HepG2 (cell line): Measurements from ENCODE around the gene ATOH8. TPM values are rescaled to one million over a fixed set of nuclear protein-coding genes. Genes with fewer than 3 reads are reported as not detected.

Source experiments
- ATAC-seq: fragments of 200-7000 bp; cut with Tn5 transposase; 3 replicates; pipeline ENCODE4 v1.9.1; 2020; ENCODE audit warnings: mild to moderate bottlenecking, moderate library complexity
- BruUV-seq: library from RNA; stranded (reverse); fragments of 400-500 nt; replicated peaks from 2 replicates; lab custom pipeline; 2021; lab: Mats Ljungman, UMichigan
- CTCF ChIA-PET: fragments of 300-600 bp; formaldehyde crosslinking; extraction: SDS; loops from one replicate; lab custom pipeline; 2021; ENCODE audit warnings: low total read pairs, inconsistent platforms, low intra/inter-chr PET ratio; lab: Yijun Ruan, JAX
- POLR2A ChIA-PET: fragments of 350-600 bp; sonication (Branson Sonifier 250); formaldehyde crosslinking; loops from one replicate; lab custom pipeline; 2020; ENCODE audit warnings: antibody characterized with exemption, inconsistent platforms; lab: Yijun Ruan, JAX
- DNase-seq: peaks from one replicate; pipeline ENCODE4 v3.0.0-alpha.2; 2015; ENCODE audit warnings: low spot score
- FAIRE-seq: peaks from 3 replicates; lab custom pipeline; 2011; peaks lifted over from hg19 to GRCh38; lab: Jason Lieb, UNC
- H2AFZ ChIP-seq: one replicate; pipeline ENCODE4 v1.6.1; 2011; ENCODE audit warnings: low read length, inconsistent platforms
- H3K27ac ChIP-seq: fragments of 300-600 bp; 3 replicates; pipeline ENCODE4 v1.8.0; 2011; ENCODE audit warnings: mixed run types, mild to moderate bottlenecking, mixed read lengths, low read length, inconsistent platforms; ENCODE audit not compliant: insufficient read depth; ENCODE audit errors: extremely low read length
- H3K27me3 ChIP-seq, 2 experiments: fragments of 200-600 bp in 1 of 2; 2 replicates in 1 of 2; 3 replicates in 1 of 2; pipeline versions ENCODE4 v1.6.0 to v1.8.0; 2011; ENCODE audit warnings: low read length in 2 of 2, mild to moderate bottlenecking in 2 of 2, moderate library complexity in 2 of 2, inconsistent platforms in 1 of 2; ENCODE audit not compliant: insufficient read depth in 2 of 2, control insufficient read depth in 1 of 2
- H3K36me3 ChIP-seq, 2 experiments: fragments of 200-600 bp in 1 of 2; replicated peaks in 1 of 2; 2 replicates in 1 of 2; 3 replicates in 1 of 2; pipeline versions ENCODE4 v1.5.1 to v1.8.0; 2011; ENCODE audit warnings: low read length in 2 of 2, inconsistent platforms in 1 of 2; ENCODE audit not compliant: insufficient read depth in 2 of 2, control insufficient read depth in 1 of 2
- H3K4me1 ChIP-seq: 2 replicates; pipeline ENCODE4 v1.5.1; 2012; ENCODE audit warnings: low read length, inconsistent platforms; ENCODE audit not compliant: insufficient read depth
- H3K4me2 ChIP-seq: 2 replicates; pipeline ENCODE4 v1.6.0; 2011; ENCODE audit warnings: low read depth, low read length, inconsistent platforms
- H3K4me3 ChIP-seq, 3 experiments: fragments of 200-600 bp in 1 of 3; sonication (generic), shearing (Covaris generic) in 1 of 3; replicated peaks in 1 of 3; 2 replicates each; pipeline ENCODE4 v1.5.1; 2011 to 2016; ENCODE audit warnings: low read length in 3 of 3, inconsistent platforms in 2 of 3, low read depth in 2 of 3, mild to moderate bottlenecking in 2 of 3, control low read depth in 1 of 3, mixed read lengths in 1 of 3; ENCODE audit not compliant: insufficient read depth in 1 of 3
- H3K79me2 ChIP-seq: one replicate; pipeline ENCODE4 v1.6.1; 2011; ENCODE audit warnings: low read length, inconsistent platforms; ENCODE audit not compliant: insufficient read depth
- H3K9ac ChIP-seq: 2 replicates; pipeline ENCODE4 v1.6.0; 2011; ENCODE audit warnings: mild to moderate bottlenecking, low read depth, low read length, inconsistent platforms; ENCODE audit not compliant: insufficient read depth
- H3K9me3 ChIP-seq: 2 replicates; pipeline ENCODE4 v1.5.1; 2012; ENCODE audit warnings: mild to moderate bottlenecking, low read length
- H4K20me1 ChIP-seq: 2 replicates; pipeline ENCODE4 v1.6.0; 2011; ENCODE audit warnings: inconsistent platforms, mild to moderate bottlenecking, low read length, moderate library complexity; ENCODE audit not compliant: insufficient read depth
- CBX5 ChIP-seq: sonication (generic); formaldehyde crosslinking; IDR thresholded peaks from 2 replicates; pipeline ENCODE4 v1.4.0; 2020; ENCODE audit warnings: missing genetic modification reagents, borderline replicate concordance
- HOXA5 ChIP-seq: sonication (generic); formaldehyde crosslinking; IDR thresholded peaks from 2 replicates; pipeline ENCODE4 v1.4.0; 2020; ENCODE audit warnings: missing genetic modification reagents
- JDP2 ChIP-seq: sonication (generic); formaldehyde crosslinking; IDR thresholded peaks from 2 replicates; pipeline ENCODE4 v1.8.1; 2022; ENCODE audit warnings: missing genetic modification reagents, borderline replicate concordance
- KMT2A ChIP-seq: sonication (generic); formaldehyde crosslinking; IDR thresholded peaks from 2 replicates; pipeline ENCODE4 v1.4.0; 2020; ENCODE audit warnings: missing genetic modification reagents
- NFATC3 ChIP-seq: sonication (generic); formaldehyde crosslinking; IDR thresholded peaks from 2 replicates; pipeline ENCODE4 v1.5.1; 2020; ENCODE audit warnings: mild to moderate bottlenecking, missing genetic modification reagents
- POLR2G ChIP-seq: fragments of 200-400 bp; formaldehyde crosslinking; IDR thresholded peaks from 2 replicates; pipeline ENCODE4 v1.6.1; 2018; ENCODE audit warnings: mild to moderate bottlenecking, low read depth, low read length, moderate library complexity
- SMC3 ChIP-seq: IDR thresholded peaks from 2 replicates; pipeline ENCODE4 v1.6.1; 2011; ENCODE audit warnings: low read length, improper control_type of control experiment
- SP1 ChIP-seq, 2 experiments: fragments of 450-650 bp in 1 of 2; sonication (generic) in 1 of 2; formaldehyde crosslinking in 1 of 2; IDR thresholded peaks; 2 replicates each; pipeline versions ENCODE4 v1.4.0 to v1.6.1; 2016 to 2020; ENCODE audit warnings: missing genetic modification reagents in 1 of 2
- STAG1 ChIP-seq: sonication (generic); formaldehyde crosslinking; IDR thresholded peaks from 2 replicates; pipeline ENCODE4 v1.4.0; 2020; ENCODE audit warnings: missing genetic modification reagents
- TEAD3 ChIP-seq: optimal IDR thresholded peaks from 2 replicates; pipeline ENCODE3; 2016; ENCODE audit warnings: borderline replicate concordance
- ZNF329 ChIP-seq: sonication (generic); formaldehyde crosslinking; IDR thresholded peaks from 2 replicates; pipeline ENCODE4 v1.9.0; 2021; ENCODE audit warnings: low read depth, mild to moderate bottlenecking, missing genetic modification reagents
- ZNF367 ChIP-seq: sonication (generic); formaldehyde crosslinking; IDR thresholded peaks from 2 replicates; pipeline ENCODE4 v1.4.0; 2020; ENCODE audit warnings: missing genetic modification reagents, borderline replicate concordance
- WGBS: methylation state at CpG from one replicate; pipeline ENCODE4 v1.1.6; 2017; ENCODE audit warnings: low lambda C conversion rate; 5-methylcytosine and 5-hydroxymethylcytosine counted together
- in situ Hi-C: cut with HindIII; loops from 2 replicates; pipeline ENCODE4 v1.10.0; 2017; ENCODE audit warnings: low pct_unique_long_range_greater_than_20kb; ENCODE audit not compliant: extremely low pct_ligation_motif_present
- intact Hi-C: fragments of 100-400 bp; cut with micrococcal nuclease; formaldehyde crosslinking; loops from one replicate; pipeline ENCODE4 v1.10.0; 2022; ENCODE audit not compliant: unreplicated experiment
- polyA plus RNA-seq, 8 experiments: library from polyadenylated mRNA; depleted of rRNA in 3 of 8; stranded (reverse) in 7 of 8; unstranded in 1 of 8; fragments of >200 nt; fragmentation: Illumina TruSeq in 4 of 8; extraction: Trizol in 4 of 8; gene quantifications; 2 replicates each; pipeline versions ENCODE4 v1.2.1 to v1.2.3, GENCODE V29; 2011 to 2016; ENCODE audit warnings: low read depth in 4 of 8, missing spikeins in 1 of 8, mixed read lengths in 1 of 8; ENCODE audit not compliant: insufficient read depth in 1 of 8
- total RNA-seq, 5 experiments: library from RNA; depleted of rRNA; stranded (reverse); fragments of >200 nt; fragmentation: Illumina TruSeq; extraction: Trizol; gene quantifications; 2 replicates each; pipeline ENCODE4 v1.2.3, GENCODE V29; 2016; ENCODE audit warnings: low read depth in 1 of 5
- TF ChIP-seq, protein P1 (sequence below): sonication (generic); formaldehyde crosslinking; conservative IDR thresholded peaks from 2 replicates; pipeline ENCODE4 v1.8.0; 2022; ENCODE audit warnings: missing genetic modification reagents
- TF ChIP-seq, protein P2 (sequence below): sonication (generic); formaldehyde crosslinking; IDR thresholded peaks from 2 replicates; pipeline ENCODE4 v1.5.0; 2020; ENCODE audit warnings: mild to moderate bottlenecking, missing genetic modification reagents, moderate library complexity
- TF ChIP-seq, protein P3 (sequence below): sonication (generic); formaldehyde crosslinking; IDR thresholded peaks from 2 replicates; pipeline ENCODE4 v1.4.0; 2020; ENCODE audit warnings: missing genetic modification reagents; ENCODE audit errors: not compliant biosample characterization

The ATOH8 gene
- total and polyA plus RNA-seq, 2 of the 13 experiments (the other 11 are each of a cell fraction or from before 2014, with no cell fraction given), result 0.13 to 0.61 TPM

DNA sequence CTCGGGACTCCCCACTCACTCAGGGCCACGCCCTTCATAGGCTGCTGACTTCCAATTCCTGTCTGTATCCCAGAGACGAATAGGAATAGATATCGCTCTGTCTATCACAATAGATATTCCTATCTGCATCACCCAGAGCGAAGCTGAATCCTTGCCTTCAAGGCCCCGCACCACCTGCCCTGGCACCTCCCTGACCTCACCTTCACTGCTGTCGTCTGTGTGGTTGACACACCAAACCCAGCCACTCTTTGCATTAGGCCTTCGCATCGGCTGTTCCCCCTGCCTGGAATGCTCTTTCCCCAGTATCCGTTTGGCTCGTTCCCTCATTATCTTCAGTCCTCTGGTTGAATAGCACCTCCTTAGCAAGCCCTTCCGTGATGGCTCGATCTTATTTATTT, 43.5 kb downstream of the ATOH8 start (continued):
- TF ChIP-seq, protein P1, sequence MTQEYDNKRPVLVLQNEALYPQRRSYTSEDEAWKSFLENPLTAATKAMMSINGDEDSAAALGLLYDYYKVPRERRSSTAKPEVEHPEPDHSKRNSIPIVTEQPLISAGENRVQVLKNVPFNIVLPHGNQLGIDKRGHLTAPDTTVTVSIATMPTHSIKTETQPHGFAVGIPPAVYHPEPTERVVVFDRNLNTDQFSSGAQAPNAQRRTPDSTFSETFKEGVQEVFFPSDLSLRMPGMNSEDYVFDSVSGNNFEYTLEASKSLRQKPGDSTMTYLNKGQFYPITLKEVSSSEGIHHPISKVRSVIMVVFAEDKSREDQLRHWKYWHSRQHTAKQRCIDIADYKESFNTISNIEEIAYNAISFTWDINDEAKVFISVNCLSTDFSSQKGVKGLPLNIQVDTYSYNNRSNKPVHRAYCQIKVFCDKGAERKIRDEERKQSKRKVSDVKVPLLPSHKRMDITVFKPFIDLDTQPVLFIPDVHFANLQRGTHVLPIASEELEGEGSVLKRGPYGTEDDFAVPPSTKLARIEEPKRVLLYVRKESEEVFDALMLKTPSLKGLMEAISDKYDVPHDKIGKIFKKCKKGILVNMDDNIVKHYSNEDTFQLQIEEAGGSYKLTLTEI (CRISPR knock-in tag), result no peak
- TF ChIP-seq KMT2A (CRISPR knock-in tag) (no peak), SP1 (IDR thresholded peaks at IDR 0.05) (no peak), SP1 (CRISPR knock-in tag; IDR thresholded peaks at IDR 0.05) (no peak), JDP2 (CRISPR knock-in tag) (no peak), CBX5 (CRISPR knock-in tag) (no peak), ZNF367 (CRISPR knock-in tag) (no peak), POLR2G (no peak), NFATC3 (no peak), ZNF329 (CRISPR knock-in tag) (no peak)

DNA sequence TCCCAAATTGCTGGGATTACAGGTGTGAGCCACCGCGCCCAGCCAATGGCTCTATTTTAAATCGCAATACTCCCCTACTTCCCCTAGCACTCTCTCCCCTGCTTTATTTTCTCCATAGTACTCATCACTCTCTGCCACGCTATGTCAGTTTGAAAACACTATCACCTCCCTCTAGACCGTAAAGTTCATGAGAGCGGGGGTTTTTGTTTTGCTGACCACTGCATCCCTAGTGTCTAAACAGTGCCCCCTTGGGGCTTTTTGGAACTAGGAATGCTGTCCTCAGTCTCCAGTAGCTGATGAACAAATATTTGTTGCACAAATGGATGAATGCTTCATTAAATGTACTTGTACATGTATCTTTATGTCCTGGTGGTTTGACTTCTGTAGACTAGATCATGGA, 44.1 kb downstream of the ATOH8 start:
- Histone ChIP-seq H3K4me1 (peaks cover 56% of the 10 kb centered on the region), H3K36me3 (no peaks in the 10 kb centered on the region), H2AFZ (no peak overlapping the region), H3K9ac (no peak overlapping the region), H3K9me3 (no peaks in the 10 kb centered on the region), H4K20me1 (no peaks in the 10 kb centered on the region), H3K4me3 (no peak overlapping the region), H3K79me2 (no peaks in the 10 kb centered on the region), H3K27ac (no peak overlapping the region), H3K27me3 (no peaks in the 10 kb centered on the region; a peak in 1 of 5 replicates), H3K4me2 (no peak overlapping the region)
- DNase-seq, result peak; percentile 77
- CTCF ChIA-PET, result interaction anchor here (1.2 to 1.6 kb wide), 3 partner anchors 16 to 69 kb away, joined by 3 to 8 read pairs (median 5); no protein-coding TSS in a partner anchor
- POLR2A ChIA-PET, result no interaction called here
- FAIRE-seq, result peak; percentile 93
- BruUV-seq, result no TSS peak
- in situ Hi-C loops (no loop called here), intact Hi-C loops (loop anchor here (1.0 to 2.0 kb wide), 2 partner anchors 25 to 48 kb away; no protein-coding TSS in a partner anchor)
- WGBS, result 55% methylated on average over 6 of the region's 6 CpGs
- ATAC-seq, result peak; percentile 43; the same call in 2 of the 3 replicates
- TF ChIP-seq, protein P1 (CRISPR knock-in tag), result no peak
- 0 out of 2 replicates have a peak, but pooled peaks have one; percentile 34 for TF ChIP-seq HOXA5
- TF ChIP-seq, protein P2, sequence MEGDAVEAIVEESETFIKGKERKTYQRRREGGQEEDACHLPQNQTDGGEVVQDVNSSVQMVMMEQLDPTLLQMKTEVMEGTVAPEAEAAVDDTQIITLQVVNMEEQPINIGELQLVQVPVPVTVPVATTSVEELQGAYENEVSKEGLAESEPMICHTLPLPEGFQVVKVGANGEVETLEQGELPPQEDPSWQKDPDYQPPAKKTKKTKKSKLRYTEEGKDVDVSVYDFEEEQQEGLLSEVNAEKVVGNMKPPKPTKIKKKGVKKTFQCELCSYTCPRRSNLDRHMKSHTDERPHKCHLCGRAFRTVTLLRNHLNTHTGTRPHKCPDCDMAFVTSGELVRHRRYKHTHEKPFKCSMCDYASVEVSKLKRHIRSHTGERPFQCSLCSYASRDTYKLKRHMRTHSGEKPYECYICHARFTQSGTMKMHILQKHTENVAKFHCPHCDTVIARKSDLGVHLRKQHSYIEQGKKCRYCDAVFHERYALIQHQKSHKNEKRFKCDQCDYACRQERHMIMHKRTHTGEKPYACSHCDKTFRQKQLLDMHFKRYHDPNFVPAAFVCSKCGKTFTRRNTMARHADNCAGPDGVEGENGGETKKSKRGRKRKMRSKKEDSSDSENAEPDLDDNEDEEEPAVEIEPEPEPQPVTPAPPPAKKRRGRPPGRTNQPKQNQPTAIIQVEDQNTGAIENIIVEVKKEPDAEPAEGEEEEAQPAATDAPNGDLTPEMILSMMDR (CRISPR knock-in tag), result peak; percentile 64
- TF ChIP-seq, protein P3, sequence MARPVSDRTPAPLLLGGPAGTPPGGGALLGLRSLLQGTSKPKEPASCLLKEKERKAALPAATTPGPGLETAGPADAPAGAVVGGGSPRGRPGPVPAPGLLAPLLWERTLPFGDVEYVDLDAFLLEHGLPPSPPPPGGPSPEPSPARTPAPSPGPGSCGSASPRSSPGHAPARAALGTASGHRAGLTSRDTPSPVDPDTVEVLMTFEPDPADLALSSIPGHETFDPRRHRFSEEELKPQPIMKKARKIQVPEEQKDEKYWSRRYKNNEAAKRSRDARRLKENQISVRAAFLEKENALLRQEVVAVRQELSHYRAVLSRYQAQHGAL (CRISPR knock-in tag), result no peak
- peak; percentile 71 for TF ChIP-seq STAG1 (CRISPR knock-in tag)
- TF ChIP-seq SMC3, result peak; percentile 42; the same call in 1 of the 2 replicates
- TF ChIP-seq TEAD3 (CRISPR knock-in tag), result peak; percentile 23
